GM23248 (cell line): ENCODE data around the gene SYCE3.

Experiments
- EZH2 ChIP-seq: fragments of 200-600 bp; sonication (generic); IDR thresholded peaks from 2 replicates; pipeline ENCODE4 v1.6.1; 2018; ENCODE audit warnings: antibody characterized with exemption, mild to moderate bottlenecking; ENCODE audit not compliant: insufficient read depth, poor library complexity, severe bottlenecking
- EZH2phosphoT487 ChIP-seq: fragments of 200-600 bp; sonication (generic); IDR thresholded peaks from 2 replicates; pipeline ENCODE4 v1.6.1; 2018; ENCODE audit warnings: antibody characterized with exemption, moderate library complexity, mild to moderate bottlenecking, low read depth; ENCODE audit not compliant: insufficient read depth

DNA sequence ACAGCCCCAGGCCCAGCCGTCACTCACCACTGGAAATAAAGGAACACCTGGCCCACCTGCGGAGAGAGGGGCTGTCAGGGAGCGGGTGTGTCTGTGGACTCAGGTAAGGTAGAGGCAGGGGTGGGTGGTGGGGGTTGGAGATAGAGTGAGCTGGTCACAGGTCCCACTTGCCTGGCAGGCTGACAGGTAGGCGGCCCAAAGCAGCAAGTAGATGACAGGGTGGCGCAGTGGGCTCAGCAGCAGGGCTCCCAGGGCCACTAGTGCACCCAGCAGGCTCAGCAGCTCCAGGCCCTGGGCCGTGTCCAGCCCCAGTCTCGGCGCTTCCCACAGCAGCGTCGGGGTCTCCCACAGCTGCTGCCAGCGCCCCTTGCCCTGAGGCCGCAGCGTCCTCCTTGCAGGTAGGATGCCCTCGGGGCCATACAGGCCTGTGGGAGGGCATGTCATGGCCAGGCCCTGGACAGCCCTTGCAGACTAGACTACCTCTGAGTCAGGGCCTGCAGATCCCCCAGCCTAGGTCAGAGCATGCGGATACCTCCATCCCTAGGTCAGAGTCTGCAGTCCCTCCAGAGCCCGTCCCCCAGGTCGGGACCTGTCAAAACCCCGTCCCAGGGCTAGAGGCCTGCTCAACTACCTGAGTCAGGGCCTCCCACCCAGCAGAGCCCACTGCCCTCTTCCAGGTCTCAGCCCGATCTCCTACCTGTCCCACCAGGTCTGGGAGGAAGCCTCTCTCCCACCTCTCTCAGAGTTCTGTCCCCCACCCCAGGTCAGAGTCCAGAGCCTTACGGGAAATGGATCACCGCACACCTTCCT is 55.9 kb downstream of the SYCE3 start:
- no peak for TF ChIP-seq EZH2phosphoT487
- no peak for TF ChIP-seq EZH2
